HG02943 (cell line): ENCODE measurements around the gene ISG20.
A peak's percentile ranks its signal among the peaks of the same experiment; 100 is the strongest.
"Not testable (repeated sequence)": the region's sequence is repeated elsewhere in the genome, so short reads cannot be mapped to it uniquely, and the experiment has no call there.

Experiments
- ATAC-seq: cut with Tn5 transposase; IDR thresholded peaks from one replicate; pipeline ENCODE4 v1.9.1; 2021; ENCODE audit warnings: mild to moderate bottlenecking, low read depth, moderate library complexity; ENCODE audit not compliant: unreplicated experiment

Gene ISG20

GRCh38 chr15:88634449-88634848 is 4.4 kb upstream of the ISG20 start:
- no peak for ATAC-seq

DNA sequence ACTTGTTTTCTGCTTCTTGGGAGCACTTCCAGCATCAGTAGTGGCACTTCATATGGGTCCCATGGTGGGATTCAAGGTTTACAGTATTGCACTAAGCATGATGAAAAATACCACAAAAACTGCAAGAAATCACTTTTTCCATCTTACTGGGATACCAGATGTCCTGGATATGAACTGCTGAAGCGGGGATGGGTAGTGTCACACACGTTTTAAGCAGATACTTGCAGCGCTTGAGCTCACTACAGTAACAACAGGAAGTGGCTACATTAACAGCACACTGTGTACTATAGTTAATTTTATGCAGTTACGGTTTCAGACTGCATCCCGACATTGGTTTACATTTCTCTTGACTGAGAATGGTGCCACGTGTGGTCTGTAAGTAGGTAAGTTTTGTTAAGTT is 3.5 kb upstream of the ISG20 start:
- ATAC-seq: peak; percentile 35

DNA sequence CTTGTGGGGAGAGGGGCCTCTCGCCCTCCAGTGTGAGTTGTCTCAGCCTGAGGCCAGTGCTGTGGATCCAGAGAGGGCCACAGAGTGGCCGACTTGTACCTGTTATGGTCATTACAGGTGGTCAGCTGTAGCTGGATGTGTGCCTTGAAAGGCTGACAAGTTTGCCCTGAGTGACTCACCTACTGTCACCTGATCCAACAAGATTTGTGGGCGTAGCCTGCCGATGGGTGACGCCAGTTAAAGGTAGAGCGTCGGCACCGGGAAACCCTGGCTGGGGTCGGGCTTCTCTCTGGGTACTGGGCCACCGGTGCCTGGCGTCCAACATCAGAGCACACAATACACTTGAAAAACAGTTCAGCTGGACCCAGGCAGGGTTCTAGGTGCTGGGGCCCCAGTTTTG is 2.8 kb upstream of the ISG20 start:
- no peak for ATAC-seq

- ATAC-seq: no peak
These were observed 2.2 kb upstream of the ISG20 start for GRCh38 chr15:88636654-88637053.

DNA sequence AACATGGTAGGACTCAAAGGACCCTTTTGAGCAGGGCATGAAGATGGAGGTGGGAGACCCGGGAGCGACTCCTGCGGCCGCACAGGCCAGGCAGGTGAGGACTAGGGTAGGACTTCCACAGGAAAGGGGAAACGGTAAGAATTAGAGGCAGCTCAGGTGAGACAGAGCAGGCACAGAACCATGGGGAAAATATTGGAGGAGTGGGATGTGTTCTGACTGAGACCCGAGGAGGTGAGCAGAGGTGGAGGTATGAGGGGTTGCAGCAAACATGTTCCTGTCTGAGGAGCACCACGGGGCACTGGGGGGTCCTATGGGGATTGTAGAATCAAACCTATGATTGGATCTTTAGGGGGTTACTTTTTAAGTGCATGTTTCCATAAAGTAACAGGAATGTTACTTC is 1.4 kb upstream of the ISG20 start:
- no peak for ATAC-seq

- ATAC-seq: no peak
These were observed 783 bp upstream of the ISG20 start for GRCh38 chr15:88637841-88638625.

DNA sequence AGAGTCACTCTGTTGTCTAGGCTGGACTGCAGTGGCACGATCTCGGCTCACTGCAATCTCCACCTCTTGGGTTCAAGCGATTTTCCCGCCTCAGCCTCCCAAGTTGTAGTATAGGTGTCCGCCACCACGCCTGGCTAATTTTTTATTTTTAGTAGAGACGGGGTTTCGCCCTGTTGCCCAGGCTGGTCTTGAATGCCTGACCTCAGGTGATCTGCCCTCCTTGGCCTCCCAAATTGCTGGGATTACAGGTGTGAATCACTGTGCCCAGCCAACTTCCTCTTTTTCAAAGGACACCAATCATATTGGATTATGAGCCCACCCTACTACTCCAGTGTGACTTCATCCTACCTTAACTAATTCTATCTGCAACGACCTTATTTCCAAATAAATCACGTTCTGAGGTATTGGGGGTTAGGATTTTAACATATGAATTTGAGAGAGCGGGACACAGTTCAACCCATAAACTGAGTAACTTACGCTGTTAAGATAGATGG is 3.2 kb downstream of the ISG20 start:
- ATAC-seq: no peak

GRCh38 chr15:88642514-88642913 is 3.7 kb downstream of the ISG20 start:
- ATAC-seq: not testable (repeated sequence)

GRCh38 chr15:88644741-88645140 is 5.9 kb downstream of the ISG20 start:
- no peak for ATAC-seq

- no peak for ATAC-seq
These were observed 6.6 kb downstream of the ISG20 start for GRCh38 chr15:88645171-88646087.

GRCh38 chr15:88646088-88646405 is 7.2 kb downstream of the ISG20 start:
- no peak for ATAC-seq

DNA sequence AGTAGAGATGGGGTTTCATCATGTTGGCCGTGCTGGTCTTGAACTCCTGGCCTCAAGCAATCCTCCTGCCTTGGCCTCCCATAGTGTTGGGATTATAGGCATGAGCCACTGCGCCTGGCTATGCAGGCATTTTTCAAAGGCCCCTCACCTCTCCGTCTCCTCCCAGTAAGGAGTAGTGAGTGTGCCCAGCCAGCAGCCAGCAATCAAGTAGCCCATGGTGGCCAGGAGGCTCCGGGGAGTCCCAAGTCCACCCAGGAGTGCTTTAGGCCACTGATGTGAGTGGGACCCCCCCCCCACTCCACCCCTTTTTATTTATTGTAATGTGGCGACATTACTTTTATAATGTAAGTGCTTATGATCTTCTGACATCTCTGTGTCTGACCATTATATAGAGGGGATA is 8.1 kb downstream of the ISG20 start:
- no peak for ATAC-seq

- ATAC-seq: no peak
These were observed 8.7 kb downstream of the ISG20 start for GRCh38 chr15:88647351-88648105.

DNA sequence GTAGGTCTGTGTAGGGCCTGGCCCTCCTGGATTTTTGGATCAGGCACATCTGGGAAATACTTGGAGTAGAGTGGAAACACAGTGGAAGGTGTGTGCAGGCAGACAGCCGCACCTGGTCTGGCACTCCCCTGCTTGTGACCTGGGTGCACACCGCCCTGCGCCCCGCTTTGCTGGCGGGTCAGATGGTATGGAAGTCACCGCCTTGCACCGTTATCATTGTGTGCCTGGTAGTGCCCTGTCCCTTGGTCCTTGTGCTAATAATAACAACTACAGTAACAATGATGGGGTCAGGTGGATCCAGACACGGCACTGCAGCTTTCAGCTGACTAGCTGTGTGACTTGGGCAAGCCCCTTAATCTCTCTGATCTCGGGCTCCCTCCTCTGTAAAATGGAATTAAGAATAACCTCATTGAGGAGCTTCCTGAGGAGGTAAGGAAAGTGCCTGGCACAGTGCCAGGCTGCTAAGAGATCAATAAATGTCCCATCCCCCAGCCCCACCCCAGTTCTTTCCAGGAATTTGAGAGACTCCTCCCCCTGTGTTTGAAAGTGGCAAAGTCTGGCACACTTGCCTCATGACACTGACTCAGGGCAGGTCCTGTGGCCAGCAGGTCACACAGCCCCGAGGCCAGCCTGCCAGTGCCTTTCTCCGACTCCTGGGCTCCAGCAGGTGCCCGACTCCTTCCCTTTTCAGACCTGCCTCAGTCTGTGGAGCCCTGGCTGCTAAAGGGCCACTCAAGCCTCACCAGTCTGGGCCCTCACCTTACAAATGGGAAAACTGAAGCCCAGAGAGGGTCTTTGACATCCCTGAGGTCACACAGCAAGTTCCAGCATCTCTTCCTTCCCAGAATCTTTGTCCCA is 9.8 kb downstream of the ISG20 start:
- ATAC-seq: no peak

- ATAC-seq: no peak
These were observed 10.5 kb downstream of the ISG20 start for GRCh38 chr15:88649286-88649733.

DNA sequence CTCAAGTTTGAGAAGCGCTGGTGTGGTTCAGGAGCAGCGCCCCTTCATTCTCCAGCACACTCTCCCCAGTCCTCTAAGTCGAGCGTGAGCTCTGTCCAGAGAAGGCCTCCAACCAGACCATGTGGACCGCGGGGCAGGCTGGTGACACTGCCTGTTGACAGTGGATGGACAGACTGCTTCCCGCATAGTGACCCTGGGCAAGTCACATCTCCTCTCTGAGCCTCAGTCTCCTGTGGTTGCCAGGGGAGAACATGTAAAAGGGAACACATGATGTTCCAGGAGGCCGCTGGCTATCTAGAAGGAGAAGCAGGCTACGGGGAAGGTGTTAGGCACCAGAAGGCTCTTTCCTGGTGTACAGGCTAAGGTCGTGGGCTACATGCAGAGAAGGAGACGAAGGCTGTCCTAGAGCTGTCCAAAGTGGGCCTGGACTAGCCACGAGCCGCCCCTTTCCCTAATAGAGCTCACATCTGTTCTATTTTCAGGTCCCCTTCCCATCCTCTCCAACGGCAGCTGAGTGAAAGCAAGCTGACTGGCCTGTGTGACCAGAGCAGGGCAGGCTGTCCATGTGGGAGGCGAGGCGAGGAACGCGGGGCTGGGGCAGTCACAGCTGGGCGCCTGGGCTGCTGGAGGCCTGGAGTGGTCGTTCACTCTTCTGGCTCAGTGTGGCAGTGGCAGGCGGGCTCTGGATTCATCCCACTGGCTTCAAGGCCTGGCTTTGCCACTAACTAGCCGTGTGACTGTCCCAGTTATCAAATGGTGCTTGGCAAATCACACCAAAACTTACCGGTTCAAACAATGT is 11.1 kb downstream of the ISG20 start:
- no peak for ATAC-seq

GRCh38 chr15:88650556-88650955 is 11.7 kb downstream of the ISG20 start:
- ATAC-seq: no peak

DNA sequence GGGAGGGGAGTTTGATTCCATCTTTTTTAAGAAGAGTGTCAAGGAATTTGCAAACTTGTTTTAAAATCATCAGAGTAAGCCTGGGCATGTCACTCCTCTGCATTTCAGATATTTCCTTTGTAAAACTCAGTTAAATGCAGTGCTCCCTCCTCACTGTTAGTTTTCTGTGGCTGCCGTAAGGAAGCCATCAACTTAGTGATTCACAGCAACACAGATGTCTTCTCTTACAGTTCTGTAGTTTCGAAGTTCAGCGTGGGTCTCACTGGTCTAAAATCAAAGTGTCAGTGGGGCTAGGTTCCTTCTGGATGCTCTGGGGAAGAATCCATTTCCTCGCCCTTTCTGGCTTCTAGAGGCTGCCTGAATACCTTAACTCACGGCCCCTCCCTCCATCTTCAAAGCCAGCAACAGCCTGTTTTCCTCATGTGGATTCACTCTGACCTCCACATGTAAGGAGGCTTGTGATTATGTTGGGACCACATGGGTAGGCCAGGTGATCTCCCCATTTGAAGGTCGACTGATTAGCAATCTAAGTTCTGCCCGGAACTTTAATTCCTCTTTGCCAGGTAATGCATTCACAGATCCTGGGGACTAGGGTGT is 12.4 kb downstream of the ISG20 start:
- ATAC-seq: no peak

DNA sequence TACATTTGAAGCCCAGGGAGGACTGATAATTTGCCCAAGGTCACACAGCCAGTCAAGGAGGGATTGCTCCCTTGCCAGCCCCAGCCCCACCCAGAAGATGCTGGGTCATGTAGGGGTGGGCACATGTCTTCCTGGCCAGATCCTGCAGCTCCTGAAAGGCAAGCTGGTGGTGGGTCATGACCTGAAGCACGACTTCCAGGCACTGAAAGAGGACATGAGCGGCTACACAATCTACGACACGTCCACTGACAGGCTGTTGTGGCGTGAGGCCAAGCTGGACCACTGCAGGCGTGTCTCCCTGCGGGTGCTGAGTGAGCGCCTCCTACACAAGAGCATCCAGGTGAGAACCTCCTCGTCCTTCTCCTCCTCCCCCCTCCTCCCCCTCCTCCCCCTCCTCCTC is 13.2 kb downstream of the ISG20 start:
- ATAC-seq: no peak
